GM23338 (cell line): ENCODE results near the gene CHRM1.

Experiments
- CREB1 ChIP-seq: fragments of 250-450 bp; sonication (Bioruptor Pico); IDR thresholded peaks from 2 replicates; pipeline ENCODE4 v1.5.0; 2020; ENCODE audit warnings: low read depth, mild to moderate bottlenecking, moderate library complexity
- CTCF ChIP-seq, 2 experiments: fragments of 200-600 bp in 1 of 2; sonication (generic) in 1 of 2; conservative IDR thresholded peaks; 2 replicates each; pipeline versions ENCODE4 v1.5.1 to v1.6.1; 2016 to 2017; ENCODE audit warnings: antibody characterized with exemption in 2 of 2, low read depth in 2 of 2, mild to moderate bottlenecking in 2 of 2, moderate library complexity in 1 of 2
- ETS1 ChIP-seq: IDR thresholded peaks from 2 replicates; pipeline ENCODE4 v1.6.1; 2016; ENCODE audit warnings: antibody characterized with exemption
- EZH2 ChIP-seq: fragments of 200-600 bp; sonication (generic); IDR thresholded peaks from one replicate; pipeline ENCODE4 v1.8.0; 2017; ENCODE audit warnings: antibody characterized with exemption, mild to moderate bottlenecking, low read depth; ENCODE audit not compliant: unreplicated experiment
- EZH2phosphoT487 ChIP-seq: fragments of 200-600 bp; sonication (generic); IDR thresholded peaks from one replicate; pipeline ENCODE4 v1.8.1; 2018; ENCODE audit warnings: antibody characterized with exemption; ENCODE audit not compliant: unreplicated experiment
- JUNB ChIP-seq: IDR thresholded peaks from one replicate; pipeline ENCODE4 v1.6.1; 2016; ENCODE audit warnings: antibody characterized with exemption; ENCODE audit not compliant: unreplicated experiment
- NANOG ChIP-seq: IDR thresholded peaks from 2 replicates; pipeline ENCODE4 v1.6.1; 2016; ENCODE audit warnings: antibody characterized with exemption, borderline replicate concordance
- POLR2AphosphoS5 ChIP-seq: IDR thresholded peaks from 2 replicates; pipeline ENCODE4 v1.6.1; 2016; ENCODE audit warnings: antibody characterized with exemption, low read depth
- REST ChIP-seq: IDR thresholded peaks from one replicate; pipeline ENCODE4 v1.6.1; 2018; ENCODE audit warnings: antibody characterized with exemption; ENCODE audit not compliant: unreplicated experiment
- STAT1 ChIP-seq: IDR thresholded peaks from one replicate; pipeline ENCODE4 v1.6.1; 2016; ENCODE audit warnings: antibody characterized with exemption; ENCODE audit not compliant: unreplicated experiment
- ZNF114 ChIP-seq: fragments of 250-450 bp; sonication (Bioruptor Pico); IDR thresholded peaks from 2 replicates; pipeline ENCODE4 v1.5.0; 2020; ENCODE audit warnings: mild to moderate bottlenecking, moderate library complexity
- ZNF331 ChIP-seq: fragments of 250-450 bp; sonication (Bioruptor Pico); IDR thresholded peaks from 2 replicates; pipeline ENCODE4 v1.5.0; 2020; ENCODE audit warnings: low read depth, mild to moderate bottlenecking, moderate library complexity
- ZNF462 ChIP-seq: fragments of 250-450 bp; sonication (Bioruptor Pico); IDR thresholded peaks from 2 replicates; pipeline ENCODE4 v1.5.0; 2020; ENCODE audit warnings: mild to moderate bottlenecking, moderate library complexity

- TF ChIP-seq CTCF (conservative IDR thresholded peaks at IDR 0.05; ENCODE audit: low read depth in 2 of 2): peak; percentile 57 to 80
- TF ChIP-seq EZH2phosphoT487: no peak
- no peak for TF ChIP-seq REST
- TF ChIP-seq EZH2: no peak
- no peak for TF ChIP-seq ZNF331 (CRISPR knock-in tag)
- TF ChIP-seq POLR2AphosphoS5: no peak
- no peak for TF ChIP-seq ZNF462 (CRISPR knock-in tag)
- no peak for TF ChIP-seq JUNB
- no peak for TF ChIP-seq CREB1 (CRISPR knock-in tag)
- TF ChIP-seq ETS1: no peak
- no peak for TF ChIP-seq STAT1
- no peak for TF ChIP-seq NANOG
- no peak for TF ChIP-seq ZNF114 (CRISPR knock-in tag)
Observed at GRCh38 chr11:62922653-62923431, 1.7 kb upstream of the CHRM1 start.
